Measurements from ENCODE around the gene PARVB.

- TF ChIP-seq CTCF (IDR thresholded peaks at IDR 0.05; ENCODE audit: low read length) (no peak), EZH2 (IDR thresholded peaks at IDR 0.05; ENCODE audit: borderline replicate concordance, low read length) (no peak)
These were observed 157.2 kb downstream of the PARVB start for GRCh38 chr22:44181033-44181911.

All from OCI-LY1 (cell line).